NAMALWA (cell line): ENCODE results near the gene MAPK13.
"Not testable (repeated sequence)": the region's sequence is repeated elsewhere in the genome, so short reads cannot be mapped to it uniquely, and the experiment has no call there.

Experiments
- DNase-seq: peaks from one replicate; pipeline ENCODE4 v3.0.0-alpha.2; 2015; ENCODE audit warnings: low spot score

Gene MAPK13

DNA sequence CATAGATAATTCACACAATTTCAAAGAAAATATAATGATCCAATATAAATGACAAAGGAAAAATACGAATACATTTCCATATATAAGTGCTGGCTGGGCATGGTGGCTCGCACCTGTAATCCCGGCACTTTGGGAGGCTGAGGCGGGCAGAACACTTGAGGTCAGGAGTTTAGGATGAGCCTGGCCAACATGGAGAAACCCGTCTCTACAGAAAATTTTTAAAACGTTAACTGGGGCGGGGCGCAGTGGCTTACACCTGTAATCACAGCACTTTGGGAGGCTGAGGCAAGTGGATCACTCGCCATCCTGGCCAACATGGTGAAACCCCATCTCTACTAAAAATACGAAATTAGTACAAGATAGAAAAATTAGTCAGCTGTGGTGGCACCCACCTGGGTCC is 14.9 kb upstream of the MAPK13 start:
- DNase-seq = no peak

DNA sequence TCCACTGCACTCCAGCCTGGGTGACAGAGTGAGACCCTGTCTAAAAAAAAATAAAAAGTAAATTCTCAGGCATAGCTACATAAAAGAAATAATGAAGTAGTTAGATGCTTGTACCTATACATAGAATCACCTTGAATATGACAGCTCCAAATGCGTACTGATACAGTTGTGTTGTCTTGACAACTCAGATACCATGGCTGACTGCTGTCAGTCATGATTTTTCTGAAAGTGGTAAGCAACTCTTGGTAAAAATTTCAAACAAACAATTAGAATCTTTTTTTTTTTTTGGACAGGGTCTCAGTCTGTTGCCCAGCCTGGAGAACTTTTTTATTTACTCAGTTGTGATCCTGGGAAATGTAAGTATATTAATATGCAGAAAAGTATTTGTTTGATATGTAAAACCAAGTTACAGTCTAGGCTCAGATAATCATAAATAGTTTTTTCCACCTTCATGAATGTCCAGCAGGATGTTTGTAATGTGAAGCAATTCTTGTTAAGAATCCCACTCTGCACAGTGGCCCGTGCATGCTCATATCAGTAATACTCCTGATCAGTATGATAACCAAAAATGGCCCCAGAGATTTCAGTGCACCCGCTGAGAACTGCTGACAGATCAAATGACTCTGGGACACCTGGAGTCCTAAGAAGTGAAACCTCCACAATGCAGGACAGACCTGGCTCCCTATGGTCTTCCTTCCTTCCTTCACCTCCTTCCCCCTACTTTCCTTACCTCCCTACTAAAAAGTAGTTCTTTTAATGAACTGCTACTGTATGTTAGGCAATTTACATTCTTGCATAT is 14.0 kb upstream of the MAPK13 start:
- no peak for DNase-seq

DNA sequence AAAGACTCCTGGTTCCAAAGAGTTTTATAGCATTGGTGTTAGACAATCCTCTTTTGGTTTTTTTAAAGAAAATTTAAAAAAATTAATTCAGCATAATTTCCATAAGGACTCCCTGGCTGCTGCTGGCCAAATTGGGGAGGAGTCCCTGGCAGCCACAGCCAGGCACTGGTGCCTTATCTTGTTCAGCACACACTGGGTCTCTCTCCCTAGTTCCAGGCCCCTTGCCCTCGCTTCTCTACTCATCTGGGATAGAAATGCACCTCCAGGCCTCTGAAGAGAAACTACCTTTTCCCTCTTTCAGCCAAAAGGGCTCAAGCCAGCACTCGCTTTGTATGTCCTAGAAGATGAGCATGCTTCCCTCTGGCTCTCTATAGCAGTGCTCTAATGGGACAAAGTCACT is 13.4 kb upstream of the MAPK13 start:
- no peak for DNase-seq

GRCh38 chr6:36117658-36118549 is 12.4 kb upstream of the MAPK13 start:
- DNase-seq = no peak

GRCh38 chr6:36118550-36119107 is 11.7 kb upstream of the MAPK13 start:
- no peak for DNase-seq

DNA sequence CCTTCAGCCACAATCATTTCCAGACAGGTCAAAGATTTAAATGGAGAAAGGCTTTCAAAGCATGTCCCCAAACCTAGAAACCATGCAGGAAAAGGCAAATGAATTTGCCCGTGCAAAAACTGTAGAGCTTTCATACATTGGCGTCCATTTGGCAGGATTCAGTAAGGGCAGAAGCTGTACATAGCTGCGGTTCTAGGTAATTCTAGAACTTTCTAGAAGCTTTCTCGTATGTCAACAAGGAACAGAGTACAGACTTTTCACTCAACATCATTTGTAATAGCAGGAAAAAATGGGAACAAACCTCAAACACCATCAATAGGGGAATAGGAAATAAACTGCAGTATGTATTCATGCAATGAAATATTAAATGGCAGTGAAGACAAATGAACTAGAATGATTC is 11.1 kb upstream of the MAPK13 start:
- DNase-seq = no peak

GRCh38 chr6:36120018-36120417 is 10.3 kb upstream of the MAPK13 start:
- DNase-seq = no peak

DNA sequence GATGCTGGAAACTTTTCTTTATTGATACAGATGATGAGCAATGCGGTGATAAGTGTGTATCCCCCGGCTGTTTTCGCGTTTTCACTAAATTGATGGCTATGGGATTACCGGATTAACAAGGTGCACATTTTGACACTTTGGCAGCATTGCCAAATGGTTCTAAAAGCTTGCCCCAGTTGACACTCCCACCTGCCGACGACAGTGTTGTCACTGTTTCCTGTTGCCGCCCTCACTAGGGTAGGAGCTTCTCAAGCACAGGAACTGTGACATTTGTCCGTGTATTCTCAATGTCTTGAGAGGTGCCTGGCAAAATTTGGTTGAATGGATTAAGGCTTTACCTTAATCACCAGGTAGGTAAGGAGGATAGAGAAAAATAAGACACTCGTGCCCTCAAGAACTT is 9.8 kb upstream of the MAPK13 start:
- DNase-seq = peak; percentile 81

- peak; percentile 59 for DNase-seq
These were observed 9.1 kb upstream of the MAPK13 start for GRCh38 chr6:36120979-36121786.

GRCh38 chr6:36121787-36122494 is 8.4 kb upstream of the MAPK13 start:
- no peak for DNase-seq

- no peak for DNase-seq
These were observed 7.6 kb upstream of the MAPK13 start for GRCh38 chr6:36122495-36123269.

- peak; percentile 93 for DNase-seq
These were observed 6.8 kb upstream of the MAPK13 start for GRCh38 chr6:36123270-36124139.

GRCh38 chr6:36124346-36124745 is 6.0 kb upstream of the MAPK13 start:
- DNase-seq = not testable (repeated sequence)

- DNase-seq = no peak
These were observed 5.4 kb upstream of the MAPK13 start for GRCh38 chr6:36124881-36125280.

DNA sequence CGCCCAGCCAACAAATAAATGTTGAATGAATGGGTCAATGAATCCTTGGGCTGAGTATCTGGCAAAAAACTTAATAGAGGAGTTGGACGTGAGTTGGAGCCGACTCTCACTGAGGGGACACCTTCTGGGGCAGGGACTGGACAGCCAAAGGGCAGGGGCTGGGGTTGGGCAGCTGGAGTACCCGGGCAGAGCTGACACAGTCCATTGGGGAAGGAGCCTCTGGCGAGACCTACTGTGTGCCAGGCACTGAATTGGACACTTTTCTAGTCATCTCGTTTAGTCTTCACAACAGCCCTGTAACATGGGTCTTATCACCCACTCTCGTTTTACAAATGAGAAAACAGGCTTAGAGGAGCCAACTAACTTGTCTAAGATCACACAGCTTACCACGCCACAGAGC is 4.7 kb upstream of the MAPK13 start:
- no peak for DNase-seq

DNA sequence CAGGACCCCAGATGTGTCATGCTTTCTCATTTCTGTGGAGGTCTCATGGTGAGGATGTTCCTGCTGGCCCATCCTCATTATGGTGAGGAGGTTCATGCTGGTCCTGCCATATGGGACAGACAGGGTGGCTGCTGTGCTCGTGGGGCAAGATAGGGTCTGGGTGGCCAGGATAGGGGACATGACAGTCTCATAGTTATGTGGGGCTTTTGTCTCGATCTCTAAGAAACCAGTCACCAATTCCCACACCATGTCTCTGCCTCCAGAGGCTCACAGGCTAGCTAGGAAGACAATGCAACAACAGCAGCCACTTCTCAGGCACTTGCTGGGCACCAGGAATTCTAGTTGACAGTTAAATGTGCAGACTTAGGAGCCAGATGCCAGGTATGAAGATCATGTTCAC is 4.2 kb upstream of the MAPK13 start:
- DNase-seq = no peak

DNA sequence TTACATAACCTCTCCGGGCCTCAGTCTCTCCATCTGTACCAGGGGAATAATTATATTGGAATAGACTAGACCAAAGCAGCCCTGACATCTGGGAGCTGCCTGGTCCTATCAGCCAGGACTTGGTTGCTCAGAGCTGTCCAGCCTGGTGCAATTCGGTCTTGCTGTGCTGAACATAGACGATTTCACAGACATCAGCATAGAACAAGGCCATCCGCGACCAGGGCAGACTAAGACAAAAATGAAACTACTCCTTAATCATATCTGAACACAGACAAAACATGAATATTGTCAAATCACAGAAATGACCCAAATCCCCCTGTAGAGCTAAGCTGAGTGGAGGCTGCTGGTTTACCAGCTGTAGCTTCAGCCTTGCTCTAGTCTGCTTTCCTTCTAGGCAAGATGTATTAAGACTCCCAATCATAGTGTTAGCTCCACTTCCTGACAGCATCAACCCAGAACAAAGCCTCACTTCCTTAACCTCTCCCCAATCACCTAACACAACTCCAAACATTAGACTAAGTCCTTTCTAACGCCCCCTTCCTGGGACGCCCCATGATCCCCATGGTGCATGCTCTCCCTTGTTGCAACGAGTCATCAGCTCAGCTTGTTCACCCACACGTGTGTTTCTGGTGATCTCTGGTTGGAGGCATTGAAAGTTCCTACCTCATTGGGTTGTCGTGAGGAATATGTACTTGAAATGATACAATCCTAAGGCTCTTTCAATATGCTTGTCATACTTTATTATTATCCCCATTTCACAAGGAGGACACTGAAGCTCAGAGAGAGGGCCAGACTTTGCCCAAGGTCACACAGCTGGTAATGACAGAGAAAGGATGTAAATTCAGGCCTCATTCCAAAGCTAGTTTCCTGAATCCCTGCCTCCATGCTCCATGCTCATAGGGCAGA is 3.5 kb upstream of the MAPK13 start:
- DNase-seq = no peak

- no peak for DNase-seq
These were observed 2.8 kb upstream of the MAPK13 start for GRCh38 chr6:36127462-36128016.
